GM21526 (cell line): ENCODE results near the gene NCCRP1.
"Not testable (repeated sequence)": the region's sequence is repeated elsewhere in the genome, so short reads cannot be mapped to it uniquely, and the experiment has no call there.

Source experiments
- ATAC-seq: cut with Tn5 transposase; IDR thresholded peaks from one replicate; pipeline ENCODE4 v1.9.1; 2021; ENCODE audit warnings: moderate library complexity; ENCODE audit not compliant: unreplicated experiment, low FRiP score

Gene NCCRP1

DNA sequence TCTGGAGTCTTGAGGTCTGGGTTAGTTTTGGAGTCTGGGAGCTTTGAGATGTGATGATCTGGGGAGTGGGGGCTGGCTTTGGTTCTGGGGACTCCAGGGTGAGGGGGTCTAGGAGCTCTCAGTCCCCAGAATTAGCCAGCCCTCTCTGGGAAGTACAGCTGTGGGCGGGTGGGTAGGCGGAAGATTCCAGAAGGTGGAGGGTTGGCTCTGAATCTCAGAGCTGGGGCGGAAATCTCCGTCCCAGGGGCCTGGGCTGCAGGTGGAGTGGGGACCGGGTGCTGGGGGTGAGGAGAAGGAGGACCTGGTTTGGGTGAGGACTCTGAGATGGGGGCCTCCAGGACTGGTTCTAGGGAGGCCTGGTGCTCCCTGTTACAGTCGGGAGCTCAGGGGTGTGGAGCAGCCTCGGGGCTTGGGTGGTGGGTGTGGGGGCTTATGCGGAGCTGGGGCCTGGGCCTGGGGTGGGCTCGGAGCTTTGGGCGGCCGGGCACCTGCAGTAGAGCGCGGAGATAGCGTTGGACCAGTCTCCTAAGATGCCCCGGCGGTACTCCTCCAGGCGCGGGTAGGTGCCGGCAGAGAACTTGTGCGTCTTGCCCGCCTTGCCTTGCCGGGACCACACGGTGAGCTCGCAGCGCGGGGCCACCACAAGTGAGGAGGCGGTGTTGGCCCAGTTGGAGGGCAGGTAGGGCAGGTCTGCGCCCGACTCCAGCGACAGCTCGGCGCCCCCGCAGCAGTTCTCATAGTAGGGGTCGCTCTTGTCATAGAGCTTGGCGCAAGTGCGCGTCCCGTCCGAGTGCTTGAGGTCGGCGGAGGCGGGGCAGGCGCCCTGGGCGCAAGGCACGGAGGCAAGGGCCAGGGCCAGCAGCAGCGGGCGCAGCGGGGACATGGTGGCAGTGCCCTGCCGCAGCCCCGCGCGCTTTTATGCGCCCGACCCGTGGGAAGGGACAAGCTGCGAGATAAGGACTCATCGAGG is 6.9 kb downstream of the NCCRP1 start, which contains the start of gene SYCN:
TSS of gene SYCN (minus strand) at position 892 of the 970 bp plus-strand sequence. CDS start at position 883, 9 bp downstream.
- no peak for ATAC-seq

- no peak for ATAC-seq
These were observed 8.6 kb downstream of the NCCRP1 start for GRCh38 chr19:39205449-39205764.

- no peak for ATAC-seq
These were observed 9.4 kb downstream of the NCCRP1 start for GRCh38 chr19:39206122-39206521.

DNA sequence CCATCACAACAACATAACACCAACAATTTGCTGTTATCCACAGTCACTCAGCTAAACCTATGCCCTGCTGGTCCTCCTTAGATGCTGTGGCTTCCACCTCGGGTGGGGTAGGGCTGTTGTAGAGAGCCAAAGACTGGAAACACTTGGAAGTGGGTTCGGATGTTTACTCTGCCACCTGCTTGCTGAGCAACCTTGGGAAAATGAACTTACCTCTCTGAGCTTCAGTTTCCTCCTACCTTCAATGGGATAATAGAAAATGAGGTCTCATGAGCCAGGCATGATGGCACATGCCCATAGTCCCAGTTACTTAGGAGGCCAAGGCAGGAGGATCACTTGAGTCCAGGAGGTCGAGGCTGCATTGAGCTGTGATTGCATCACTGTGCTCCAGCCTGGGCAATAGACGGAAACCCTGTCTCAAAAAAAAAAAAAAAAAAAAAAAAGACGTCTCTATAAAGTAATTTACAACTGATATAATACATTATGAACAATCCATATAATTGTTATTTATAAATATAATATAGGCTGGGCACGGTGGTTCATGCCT is 10.6 kb downstream of the NCCRP1 start:
- ATAC-seq, result no peak

DNA sequence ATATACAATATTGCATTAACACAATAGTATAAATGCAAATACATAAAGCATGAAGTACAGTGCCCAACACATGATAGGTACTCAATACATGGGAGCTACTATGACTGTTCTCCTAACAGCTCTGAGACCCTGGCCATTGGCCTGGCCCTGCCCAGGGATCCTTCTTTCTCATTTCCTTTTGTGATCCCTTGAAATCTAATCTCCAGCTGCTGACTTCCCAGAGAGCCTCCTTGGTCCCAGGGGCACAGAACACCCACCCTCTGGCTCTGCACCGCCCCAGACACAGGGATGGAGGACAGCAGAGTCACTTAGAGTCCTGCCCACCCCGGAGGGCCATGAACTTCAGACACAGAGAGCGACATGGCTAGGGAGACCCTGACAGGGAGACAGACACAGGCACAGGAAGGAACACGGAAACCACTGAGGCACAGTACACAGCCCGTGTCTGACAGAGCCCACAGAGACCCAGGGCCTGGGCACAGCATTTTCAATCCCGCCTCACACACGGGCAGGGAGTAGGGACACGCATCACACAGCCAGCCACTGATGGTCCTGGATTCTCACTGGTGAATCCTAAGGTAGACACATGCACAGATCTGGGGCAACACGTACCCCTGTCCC is 11.5 kb downstream of the NCCRP1 start:
- no peak for ATAC-seq

GRCh38 chr19:39209196-39209595 is 12.4 kb downstream of the NCCRP1 start:
- ATAC-seq, result no peak

- ATAC-seq, result no peak
These were observed 15.1 kb downstream of the NCCRP1 start for GRCh38 chr19:39211731-39212374.

DNA sequence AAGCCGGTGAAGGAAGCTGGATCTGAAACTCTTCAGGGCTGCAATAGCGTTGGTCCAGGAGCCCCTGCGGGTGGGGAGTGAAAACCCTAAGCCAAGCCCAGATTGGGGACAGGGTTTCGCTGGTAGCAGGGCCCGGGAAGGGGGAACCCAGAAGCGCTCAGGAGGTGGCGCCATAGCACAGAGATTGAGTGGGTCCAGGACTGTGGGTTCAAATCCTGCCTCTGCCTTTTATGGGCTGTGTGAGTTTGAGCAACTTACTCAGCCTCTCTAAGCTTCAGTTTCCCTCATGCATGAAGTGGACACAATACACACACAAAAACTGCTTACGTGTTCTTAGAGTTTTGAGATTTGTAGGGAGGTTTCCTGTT is 15.6 kb downstream of the NCCRP1 start:
- ATAC-seq, result no peak

- not testable (repeated sequence) for ATAC-seq
These were observed 18.6 kb downstream of the NCCRP1 start for GRCh38 chr19:39215323-39215722.

GRCh38 chr19:39217094-39217493 is 20.3 kb downstream of the NCCRP1 start:
- no peak for ATAC-seq

GRCh38 chr19:39218230-39219007 is 21.7 kb downstream of the NCCRP1 start:
- ATAC-seq, result no peak

DNA sequence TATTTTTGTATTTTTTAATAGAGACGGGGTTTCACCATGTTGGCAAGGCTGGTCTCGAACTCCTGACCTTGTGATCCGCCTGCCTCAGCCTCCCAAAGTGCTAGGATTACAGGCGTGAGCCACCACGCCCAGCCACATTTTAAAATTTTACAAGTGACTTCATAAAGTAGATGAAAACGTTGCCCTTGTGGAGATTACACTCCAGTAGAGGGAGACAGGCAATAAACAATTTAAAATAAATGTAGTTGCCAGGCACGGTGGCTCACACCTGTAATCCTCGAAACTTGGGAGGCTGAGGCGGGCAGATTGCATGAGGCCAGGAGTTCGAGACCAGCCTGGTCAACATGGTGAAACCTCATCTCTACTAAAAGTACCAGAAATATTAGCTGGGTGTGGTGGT is 22.3 kb downstream of the NCCRP1 start:
- not testable (repeated sequence) for ATAC-seq

DNA sequence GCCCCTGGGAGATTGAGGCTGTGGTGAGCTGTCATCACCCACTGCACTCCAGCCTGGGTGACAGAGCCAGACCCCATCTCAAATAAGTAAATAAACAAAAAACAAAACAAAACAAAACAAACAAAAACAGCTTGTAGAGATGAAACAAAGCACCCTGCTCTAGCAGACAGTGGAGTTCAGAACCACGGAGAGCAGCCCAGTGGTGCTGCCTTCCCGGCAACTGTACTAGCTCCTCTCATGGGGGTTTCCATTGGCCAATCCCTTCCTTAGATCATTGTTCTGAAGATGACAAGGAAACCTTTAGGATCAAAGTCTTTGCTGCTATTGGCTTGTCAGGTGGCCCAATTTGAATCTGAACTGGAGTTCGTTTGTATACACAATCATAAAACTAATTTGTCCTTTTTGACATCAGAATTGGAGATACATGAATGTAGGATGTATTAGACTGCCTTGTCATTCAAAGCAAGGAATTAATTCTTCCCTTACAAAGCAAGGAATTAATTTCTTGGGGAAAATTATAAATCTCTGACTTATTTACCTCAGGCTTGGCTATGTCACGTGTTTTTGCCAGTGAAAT is 27.0 kb downstream of the NCCRP1 start:
- no peak for ATAC-seq

GRCh38 chr19:39224910-39225309 is 28.1 kb downstream of the NCCRP1 start:
- ATAC-seq, result no peak

- ATAC-seq, result no peak
These were observed 33.5 kb downstream of the NCCRP1 start for GRCh38 chr19:39230096-39230764.

DNA sequence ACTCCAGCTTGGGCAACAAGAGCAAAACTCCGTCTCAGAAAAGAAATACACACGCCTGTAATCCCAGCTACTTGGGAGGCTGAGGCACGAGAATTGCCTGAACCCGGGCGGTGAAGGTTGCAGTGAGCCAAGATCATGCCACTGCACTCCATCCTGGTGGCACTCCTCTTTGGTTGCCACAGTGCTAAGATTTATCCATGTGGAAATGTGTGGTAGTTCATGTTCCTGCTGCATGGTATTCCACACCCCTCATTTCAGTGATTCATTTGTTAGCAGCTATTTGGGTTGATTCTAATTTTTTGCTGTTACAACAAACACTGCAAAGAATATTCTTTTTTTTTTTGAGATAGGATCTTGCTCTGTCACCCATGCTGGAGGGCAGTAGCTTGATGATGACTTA is 35.9 kb downstream of the NCCRP1 start:
- ATAC-seq, result no peak

- no peak for ATAC-seq
These were observed 39.8 kb downstream of the NCCRP1 start for GRCh38 chr19:39236527-39236926.

GRCh38 chr19:39237200-39238184 is 40.7 kb downstream of the NCCRP1 start:
- no peak for ATAC-seq
